ENCODE results near the gene UFD1. TPM values are rescaled to one million over a fixed set of nuclear protein-coding genes. Genes with fewer than 3 reads are reported as not detected.

The UFD1 gene
- total and polyA plus RNA-seq, 2 of the 4 experiments (the other 2 are of a cell fraction), result 149 to 152 TPM

DNA sequence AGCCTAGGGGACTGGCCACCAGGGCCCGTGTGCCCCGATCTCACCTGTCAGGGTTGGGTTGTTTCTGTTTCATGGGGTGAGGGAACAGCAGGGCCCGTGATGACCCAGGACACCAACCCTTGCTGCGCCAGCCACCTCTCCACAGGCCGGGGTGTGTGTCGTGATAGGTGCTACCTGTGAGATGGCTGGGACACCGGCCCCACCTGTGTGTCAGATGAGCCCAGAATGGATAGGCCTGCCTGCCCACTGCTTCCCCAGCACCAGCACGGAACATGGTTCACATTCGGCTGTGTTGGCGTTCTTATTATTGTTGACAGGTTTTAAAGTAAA lies 38.1 kb upstream of the UFD1 start:
- no TSS peak for BruUV-seq (replicated peaks)
- 100% methylated on average over 2 of the region's 10 CpGs; no CpG with 5 or more reads in 1 of the 2 experiments for WGBS, 2 experiments (ENCODE audit: extremely low coverage in 2 of 2, insufficient read length in 1 of 2)
- Histone ChIP-seq H3K56ac (ENCODE audit: extremely low read depth, insufficient read depth, low read length) (no peak overlapping the region), H2AK9ac (replicated peaks; ENCODE audit: low read depth, low read length, poor library complexity) (no peak overlapping the region), H2AK5ac (ENCODE audit: low read depth, low read length) (no peak overlapping the region), H3K4me2 (ENCODE audit: low read depth, low read length) (no peak overlapping the region), H3K27me3 (ENCODE audit: control insufficient read depth, insufficient read depth, low read length) (no peaks in the 10 kb centered on the region), H2BK5ac (ENCODE audit: low read depth, low read length, poor library complexity, severe bottlenecking) (no peak overlapping the region), H4K8ac (ENCODE audit: low read depth in 2 of 2, low read length in 2 of 2) (no peak overlapping the region), H4K91ac (ENCODE audit: insufficient read depth, low read depth, low read length) (no peak overlapping the region), H3K79me1 (ENCODE audit: low read depth in 1 of 2, low read length in 2 of 2) (no peaks in the 10 kb centered on the region), H3K4me3 (ENCODE audit: insufficient read depth, low read depth, low read length) (no peak overlapping the region), H3K9ac (ENCODE audit: low read depth, low read length) (no peak overlapping the region), H3K18ac (ENCODE audit: low read depth, low read length) (no peak overlapping the region), H2BK120ac (ENCODE audit: low read depth, low read length) (no peak overlapping the region), H2BK15ac (ENCODE audit: low read depth, low read length) (no peak overlapping the region), H3K14ac (replicated peaks; ENCODE audit: low read depth, low read length) (no peak overlapping the region), H4K20me1 (ENCODE audit: insufficient read depth, low read length) (no peaks in the 10 kb centered on the region; the same call in 1 of the 2 replicates), H3K4me1 (ENCODE audit: control insufficient read depth, insufficient read depth, low read length) (no peaks in the 10 kb centered on the region), H3K9me3 (ENCODE audit: control insufficient read depth, insufficient read depth, low read length) (no peaks in the 10 kb centered on the region; the same call in 1 of the 2 replicates), H2BK20ac (ENCODE audit: low read depth, low read length) (no peak overlapping the region), H3K4ac (ENCODE audit: low read depth, low read length) (no peak overlapping the region), H3K9me1 (ENCODE audit: insufficient read depth, low read length) (no peaks in the 10 kb centered on the region), H3K27ac (ENCODE audit: insufficient read depth, low read length) (no peak overlapping the region), H4K5ac (ENCODE audit: low read depth, low read length) (no peak overlapping the region), H2AFZ (replicated peaks; ENCODE audit: low read length, poor library complexity) (no peak overlapping the region), H3K36me3 (ENCODE audit: control insufficient read depth, insufficient read depth, low read length) (no peaks in the 10 kb centered on the region), H3K23ac (ENCODE audit: low read depth, low read length) (no peak overlapping the region)
- CTCF ChIA-PET, result no interaction called here
- dilution Hi-C loops (cut with HindIII; ENCODE audit: low sequenced_read_pairs, unreplicated experiment) (no loop called here), intact Hi-C loops (cut with micrococcal nuclease) (no loop called here), in situ Hi-C loops (cut with MboI; ENCODE audit: low sequenced_read_pairs) (no loop called here)
- TF ChIP-seq, protein P1, sequence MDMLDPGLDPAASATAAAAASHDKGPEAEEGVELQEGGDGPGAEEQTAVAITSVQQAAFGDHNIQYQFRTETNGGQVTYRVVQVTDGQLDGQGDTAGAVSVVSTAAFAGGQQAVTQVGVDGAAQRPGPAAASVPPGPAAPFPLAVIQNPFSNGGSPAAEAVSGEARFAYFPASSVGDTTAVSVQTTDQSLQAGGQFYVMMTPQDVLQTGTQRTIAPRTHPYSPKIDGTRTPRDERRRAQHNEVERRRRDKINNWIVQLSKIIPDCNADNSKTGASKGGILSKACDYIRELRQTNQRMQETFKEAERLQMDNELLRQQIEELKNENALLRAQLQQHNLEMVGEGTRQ (IDR thresholded peaks at IDR 0.05; ENCODE audit: low read depth, low read length), result no peak
- TF ChIP-seq, protein P2, sequence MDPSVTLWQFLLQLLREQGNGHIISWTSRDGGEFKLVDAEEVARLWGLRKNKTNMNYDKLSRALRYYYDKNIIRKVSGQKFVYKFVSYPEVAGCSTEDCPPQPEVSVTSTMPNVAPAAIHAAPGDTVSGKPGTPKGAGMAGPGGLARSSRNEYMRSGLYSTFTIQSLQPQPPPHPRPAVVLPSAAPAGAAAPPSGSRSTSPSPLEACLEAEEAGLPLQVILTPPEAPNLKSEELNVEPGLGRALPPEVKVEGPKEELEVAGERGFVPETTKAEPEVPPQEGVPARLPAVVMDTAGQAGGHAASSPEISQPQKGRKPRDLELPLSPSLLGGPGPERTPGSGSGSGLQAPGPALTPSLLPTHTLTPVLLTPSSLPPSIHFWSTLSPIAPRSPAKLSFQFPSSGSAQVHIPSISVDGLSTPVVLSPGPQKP (IDR thresholded peaks at IDR 0.05; ENCODE audit: borderline replicate concordance, low read depth, low read length), result no peak
- no peak for TF ChIP-seq MAZ (IDR thresholded peaks at IDR 0.05; ENCODE audit: borderline replicate concordance, low read depth, low read length)
- no peak for TF ChIP-seq RCOR1 (IDR thresholded peaks at IDR 0.05; ENCODE audit: insufficient replicate concordance, low read length)
- TF ChIP-seq CEBPB (IDR thresholded peaks at IDR 0.05; ENCODE audit: low read depth, low read length), result no peak
- TF ChIP-seq RFX5 (IDR thresholded peaks at IDR 0.05; ENCODE audit: low read depth, low read length), result no peak
- TF ChIP-seq POLR2A (IDR thresholded peaks at IDR 0.05; ENCODE audit: low read depth, low read length), result no peak
- no peak for TF ChIP-seq SMC3 (IDR thresholded peaks at IDR 0.05; ENCODE audit: low read depth, low read length)
- TF ChIP-seq, protein P3, sequence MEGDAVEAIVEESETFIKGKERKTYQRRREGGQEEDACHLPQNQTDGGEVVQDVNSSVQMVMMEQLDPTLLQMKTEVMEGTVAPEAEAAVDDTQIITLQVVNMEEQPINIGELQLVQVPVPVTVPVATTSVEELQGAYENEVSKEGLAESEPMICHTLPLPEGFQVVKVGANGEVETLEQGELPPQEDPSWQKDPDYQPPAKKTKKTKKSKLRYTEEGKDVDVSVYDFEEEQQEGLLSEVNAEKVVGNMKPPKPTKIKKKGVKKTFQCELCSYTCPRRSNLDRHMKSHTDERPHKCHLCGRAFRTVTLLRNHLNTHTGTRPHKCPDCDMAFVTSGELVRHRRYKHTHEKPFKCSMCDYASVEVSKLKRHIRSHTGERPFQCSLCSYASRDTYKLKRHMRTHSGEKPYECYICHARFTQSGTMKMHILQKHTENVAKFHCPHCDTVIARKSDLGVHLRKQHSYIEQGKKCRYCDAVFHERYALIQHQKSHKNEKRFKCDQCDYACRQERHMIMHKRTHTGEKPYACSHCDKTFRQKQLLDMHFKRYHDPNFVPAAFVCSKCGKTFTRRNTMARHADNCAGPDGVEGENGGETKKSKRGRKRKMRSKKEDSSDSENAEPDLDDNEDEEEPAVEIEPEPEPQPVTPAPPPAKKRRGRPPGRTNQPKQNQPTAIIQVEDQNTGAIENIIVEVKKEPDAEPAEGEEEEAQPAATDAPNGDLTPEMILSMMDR (conservative IDR thresholded peaks at IDR 0.05; ENCODE audit: low read depth, low read length), result no peak
- TF ChIP-seq RAD21 (IDR thresholded peaks at IDR 0.05; ENCODE audit: low read length), result no peak
- no peak for TF ChIP-seq BHLHE40 (IDR thresholded peaks at IDR 0.05; ENCODE audit: low read depth, low read length)
- TF ChIP-seq MAFK (IDR thresholded peaks at IDR 0.05; ENCODE audit: low read depth, low read length), result no peak
- no peak for TF ChIP-seq NFE2L2 (IDR thresholded peaks at IDR 0.05; ENCODE audit: low read depth, low read length)
- TF ChIP-seq FOS (IDR thresholded peaks at IDR 0.05; ENCODE audit: low read depth, low read length), result no peak
- ATAC-seq (ENCODE audit: low read depth) (no peak), DNase-seq (no peak)
- POLR2A ChIA-PET (ENCODE audit: unreplicated experiment), result no interaction called here
